ENCODE measurements around the gene MBNL2. TPM values are rescaled to one million over a fixed set of nuclear protein-coding genes. Genes with fewer than 3 reads are reported as not detected.

MBNL2 gene
- total and polyA plus RNA-seq, 8 donors = 8.9 to 66.5 (median 37.7) TPM

- peak; percentile 5 to 47 (median 36) for TF ChIP-seq CTCF (IDR thresholded peaks at IDR 0.05)
- H3K9me3 ChIP-seq = no peaks in the 10 kb centered on the region
- peaks cover 17 to 34% (median 33%) of the 10 kb centered on the region in 3 donors for H3K4me1 ChIP-seq
- ATAC-seq (peak; percentile 75 to 86 (median 84)), DNase-seq (peak in 3 of 6 donors; percentile 36 to 62 (median 43)), FAIRE-seq (peak; percentile 88)
- H3K36me3 ChIP-seq = peaks cover 0 to 20% (median 11%) of the 10 kb centered on the region in 3 donors
- H3K27ac ChIP-seq = peak overlapping the region in 2 of 4 donors; percentile 30 to 46
- H3K4me3 ChIP-seq = no peak overlapping the region
- WGBS, 2 donors = 19 to 25% methylated on average over 5 of the region's 5 CpGs
- intact Hi-C loops (cut with DNase I) = loop anchor here in 2 of 3 donors (5.0 to 10.0 kb wide), 3 partner anchors 130 to 237 kb away; no protein-coding TSS in a partner anchor
- H3K27me3 ChIP-seq = no peaks in the 10 kb centered on the region
Measured at GRCh38 chr13:97344265-97345175, 122.4 kb downstream of the MBNL2 start.

DNA sequence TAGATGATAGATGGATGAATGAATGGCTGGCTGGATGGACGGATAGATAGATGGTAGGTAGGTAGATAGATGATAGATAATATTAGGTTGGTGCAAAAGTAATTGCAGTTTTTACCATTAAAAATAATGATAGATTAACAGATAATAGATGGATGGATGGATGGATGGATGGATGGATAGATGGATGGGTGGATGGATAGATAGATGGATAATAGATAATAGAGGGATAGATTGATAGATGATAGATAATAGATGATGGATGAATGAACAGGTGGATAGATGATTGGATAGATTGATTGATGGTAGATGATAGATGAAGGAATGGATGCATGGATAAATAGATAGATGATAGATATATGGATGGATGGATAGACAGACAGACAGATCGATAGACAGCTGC, 124.0 kb downstream of the MBNL2 start:
- intact Hi-C loops (cut with DNase I) = loop anchor here in 2 of 3 donors (5.0 to 10.0 kb wide), 3 partner anchors 131 to 239 kb away; no protein-coding TSS in a partner anchor
- no peak for DNase-seq
- 89 to 97% methylated on average over 2 of the region's 2 CpGs for WGBS, 2 donors
- no peak for TF ChIP-seq CTCF (IDR thresholded peaks at IDR 0.05)
- H3K4me1 ChIP-seq = peaks cover 13 to 25% (median 23%) of the 10 kb centered on the region in 3 donors
- no peak overlapping the region for H3K4me3 ChIP-seq
- no peak for ATAC-seq
- FAIRE-seq = no peak
- H3K36me3 ChIP-seq = peaks cover 0 to 33% (median 17%) of the 10 kb centered on the region in 3 donors
- H3K9me3 ChIP-seq = no peaks in the 10 kb centered on the region
- no peak overlapping the region for H3K27ac ChIP-seq
- H3K27me3 ChIP-seq = no peaks in the 10 kb centered on the region

- peaks cover 0 to 33% (median 17%) of the 10 kb centered on the region in 3 donors for H3K36me3 ChIP-seq
- FAIRE-seq = no peak
- ATAC-seq = no peak
- H3K27me3 ChIP-seq = no peaks in the 10 kb centered on the region
- no peak for TF ChIP-seq CTCF (IDR thresholded peaks at IDR 0.05)
- H3K4me1 ChIP-seq = peaks cover 8 to 24% (median 17%) of the 10 kb centered on the region in 3 donors
- peak in 1 of 6 donors; percentile 40 for DNase-seq
- intact Hi-C loops (cut with DNase I) = loop anchor here in 2 of 3 donors (5.0 to 10.0 kb wide), 3 partner anchors 132 to 239 kb away; no protein-coding TSS in a partner anchor
- H3K27ac ChIP-seq = no peak overlapping the region
- WGBS, 2 donors = 95 to 96% methylated on average over 38 to 39 of the region's 39 CpGs
- no peak overlapping the region for H3K4me3 ChIP-seq
- H3K9me3 ChIP-seq = no peaks in the 10 kb centered on the region
Measured at GRCh38 chr13:97346561-97347254, 124.6 kb downstream of the MBNL2 start.

DNA sequence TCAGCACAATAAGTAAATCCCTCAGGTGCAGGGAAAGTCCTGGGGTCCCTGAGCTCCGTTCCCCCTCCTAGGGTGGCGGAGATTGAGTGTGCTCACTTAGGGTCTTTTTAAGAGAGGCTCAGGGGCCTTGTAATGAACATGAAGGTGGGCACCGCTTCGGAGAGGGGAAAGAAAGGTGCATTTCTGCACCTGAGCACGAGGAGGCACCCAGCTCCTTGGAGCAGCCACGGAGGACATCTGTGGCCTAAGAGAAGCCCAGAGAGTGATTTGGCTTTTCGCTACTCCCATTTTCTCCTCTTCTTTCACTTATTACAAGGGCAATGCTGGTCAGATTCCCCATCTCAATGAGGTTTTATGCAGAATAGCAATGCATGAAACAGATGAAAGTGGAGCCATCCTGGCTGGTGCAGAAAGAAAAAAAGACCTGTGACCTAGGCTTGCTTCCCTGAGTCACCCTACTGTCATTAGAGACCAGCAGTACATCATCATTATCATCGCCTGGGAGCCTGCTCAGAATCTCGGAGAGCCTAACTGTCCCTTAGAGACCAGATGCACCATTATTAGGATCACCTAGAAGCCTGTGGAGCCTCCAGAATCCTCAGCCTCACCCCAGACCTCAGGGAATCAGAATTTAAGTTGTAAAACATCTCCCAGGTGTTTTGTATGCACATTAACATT, 125.3 kb downstream of the MBNL2 start:
- FAIRE-seq (no peak), ATAC-seq (no peak), DNase-seq (no peak)
- Histone ChIP-seq H3K27me3 (no peaks in the 10 kb centered on the region), H3K27ac (no peak overlapping the region), H3K4me3 (no peak overlapping the region), H3K4me1 (peaks cover 4 to 20% (median 12%) of the 10 kb centered on the region in 3 donors), H3K9me3 (no peaks in the 10 kb centered on the region), H3K36me3 (peaks cover 0 to 33% (median 17%) of the 10 kb centered on the region in 3 donors)
- intact Hi-C loops (cut with DNase I) = loop anchor here in 2 of 3 donors (5.0 to 10.0 kb wide), 3 partner anchors 133 to 240 kb away; no protein-coding TSS in a partner anchor
- WGBS, 2 donors = 90 to 92% methylated on average over 9 of the region's 9 CpGs
- TF ChIP-seq CTCF (IDR thresholded peaks at IDR 0.05) = no peak
